ENCODE results near the gene DAZ2.
"Not testable (repeated sequence)": the region's sequence is repeated elsewhere in the genome, so short reads cannot be mapped to it uniquely, and the experiment has no call there.

DAZ2 gene

DNA sequence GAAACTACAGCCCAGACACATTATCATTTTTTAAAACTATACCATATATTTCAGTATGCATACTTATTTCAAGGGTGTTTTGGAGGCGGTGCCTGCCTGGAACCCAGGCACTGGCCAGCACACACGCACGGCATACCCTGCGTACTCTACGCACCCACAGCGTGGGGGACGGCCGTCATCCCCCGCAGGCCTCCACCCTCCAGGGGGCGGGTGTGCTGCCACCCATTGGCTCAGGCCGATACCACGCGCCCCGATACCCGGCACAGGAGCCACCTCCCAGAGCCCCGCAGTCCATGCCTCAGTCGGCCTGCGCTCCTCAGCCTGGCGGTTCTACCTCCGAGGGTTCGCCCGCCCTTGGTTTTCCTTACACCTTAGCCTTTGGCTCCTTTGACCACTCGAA lies at the start of gene DAZ2:
DAZ2 (plus strand) TSS at position 301 of the 400 bp plus-strand sequence. CDS start 208 bp downstream, outside the sequence.
- DNase-seq: not testable (repeated sequence)

DNA sequence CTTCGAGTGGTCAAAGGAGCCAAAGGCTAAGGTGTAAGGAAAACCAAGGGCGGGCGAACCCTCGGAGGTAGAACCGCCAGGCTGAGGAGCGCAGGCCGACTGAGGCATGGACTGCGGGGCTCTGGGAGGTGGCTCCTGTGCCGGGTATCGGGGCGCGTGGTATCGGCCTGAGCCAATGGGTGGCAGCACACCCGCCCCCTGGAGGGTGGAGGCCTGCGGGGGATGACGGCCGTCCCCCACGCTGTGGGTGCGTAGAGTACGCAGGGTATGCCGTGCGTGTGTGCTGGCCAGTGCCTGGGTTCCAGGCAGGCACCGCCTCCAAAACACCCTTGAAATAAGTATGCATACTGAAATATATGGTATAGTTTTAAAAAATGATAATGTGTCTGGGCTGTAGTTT lies 20.4 kb upstream of the DAZ2 start, which contains the start of gene DAZ1:
DAZ1 (minus strand) TSS at position 101 of the 400 bp plus-strand sequence. CDS start 208 bp downstream, outside the sequence.
- DNase-seq: not testable (repeated sequence)

- DNase-seq: not testable (repeated sequence)
Measured at GRCh38 chrY:23207455-23207854, 11.9 kb upstream of the DAZ2 start.

GRCh38 chrY:23209802-23210495 lies 9.4 kb upstream of the DAZ2 start:
- not testable (repeated sequence) for DNase-seq

DNA sequence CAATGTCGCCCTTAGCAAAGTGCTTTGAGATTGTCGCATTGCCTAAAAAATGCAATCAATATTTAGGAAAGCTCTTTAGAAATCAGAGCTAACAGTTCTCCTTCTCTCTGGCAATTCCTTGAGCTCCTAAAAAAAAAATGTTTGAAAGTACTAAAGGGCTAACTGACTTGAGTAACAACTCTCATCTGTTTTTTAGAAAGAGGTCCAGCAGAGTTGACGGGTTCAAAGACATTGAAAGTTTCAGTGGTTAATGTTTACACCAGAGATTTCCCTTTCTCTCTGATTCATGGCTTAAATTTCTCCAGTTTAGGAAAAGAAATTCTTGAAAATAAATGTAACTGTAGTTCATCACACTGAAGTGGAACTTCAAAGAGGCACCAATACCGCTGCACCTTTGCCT lies 8.7 kb upstream of the DAZ2 start:
- not testable (repeated sequence) for DNase-seq
